Head of caudate nucleus (tissue), 42 donors: ENCODE data around the gene UNC13B.

ENCODE experiments used
- DNase-seq, 42 donors: peaks; one replicate each; pipeline versions ENCODE4 v3.0.0 to v3.0.0-alpha.2; 2020 to 2021; ENCODE audit warnings: mixed read lengths in 7 of 42
- intact Hi-C: fragments of 100-400 bp; cut with DNase I; formaldehyde crosslinking; loops from one replicate; pipeline ENCODE4 v1.15.0; 2022

UNC13B gene

DNA sequence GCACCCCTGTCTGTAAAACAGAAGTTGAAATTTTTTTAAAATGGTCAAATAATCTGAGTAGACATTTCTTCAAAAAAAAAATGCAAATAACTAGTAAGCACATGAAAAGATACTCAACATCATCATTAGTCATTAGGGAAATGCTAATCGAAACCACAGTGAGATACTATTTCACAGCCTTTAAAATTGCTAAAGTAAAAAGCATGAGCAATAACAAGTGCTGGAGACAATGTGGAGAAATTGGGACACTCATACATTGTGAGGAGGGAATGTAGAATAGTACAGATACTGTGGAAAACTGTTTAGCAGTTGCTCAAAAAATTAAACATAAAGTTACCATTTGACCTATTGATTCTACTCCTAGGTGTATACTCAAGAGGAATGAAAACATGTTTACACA is 269.7 kb downstream of the UNC13B start:
- no peak for DNase-seq
- intact Hi-C loops, result no loop called here

DNA sequence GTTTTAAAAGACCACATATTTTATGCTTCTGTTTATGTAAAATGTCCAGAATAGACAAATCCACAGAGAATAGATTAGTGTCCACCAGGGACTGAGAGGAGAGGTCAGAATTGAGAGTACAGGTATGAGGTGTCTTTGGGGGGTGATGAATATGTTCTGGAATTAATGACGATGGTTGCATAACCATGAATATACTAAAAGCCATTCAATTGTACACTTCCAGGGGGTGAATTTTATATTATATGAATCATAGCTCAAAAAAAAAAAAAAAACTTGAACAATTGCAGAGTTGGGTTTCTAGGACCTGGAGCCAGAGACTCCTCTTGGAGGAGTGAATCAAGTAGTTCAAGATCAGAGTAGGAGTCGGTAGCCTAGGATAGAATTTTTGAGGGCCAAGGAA is 270.3 kb downstream of the UNC13B start:
- no peak for DNase-seq
- intact Hi-C loops, result no loop called here

DNA sequence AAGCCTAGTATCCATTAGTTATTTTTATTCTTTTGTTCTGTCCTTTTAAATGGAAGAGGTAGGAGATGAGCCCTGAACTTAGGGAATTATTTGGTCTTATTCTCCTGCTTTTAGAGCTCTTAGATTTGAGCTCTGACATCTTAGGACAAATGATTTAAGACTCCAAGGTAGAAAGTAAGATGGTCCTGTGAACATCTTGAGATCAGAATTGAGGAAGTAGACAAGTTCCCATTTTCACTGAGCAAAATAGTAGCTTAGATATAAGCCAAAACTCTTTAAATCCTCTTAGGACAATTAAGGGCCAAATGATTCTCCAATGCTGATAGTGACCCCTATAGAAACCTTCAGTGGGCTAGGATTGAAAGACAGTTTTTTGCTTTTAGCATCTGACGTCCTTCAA is 275.1 kb downstream of the UNC13B start:
- intact Hi-C loops, result no loop called here
- DNase-seq, result no peak

DNA sequence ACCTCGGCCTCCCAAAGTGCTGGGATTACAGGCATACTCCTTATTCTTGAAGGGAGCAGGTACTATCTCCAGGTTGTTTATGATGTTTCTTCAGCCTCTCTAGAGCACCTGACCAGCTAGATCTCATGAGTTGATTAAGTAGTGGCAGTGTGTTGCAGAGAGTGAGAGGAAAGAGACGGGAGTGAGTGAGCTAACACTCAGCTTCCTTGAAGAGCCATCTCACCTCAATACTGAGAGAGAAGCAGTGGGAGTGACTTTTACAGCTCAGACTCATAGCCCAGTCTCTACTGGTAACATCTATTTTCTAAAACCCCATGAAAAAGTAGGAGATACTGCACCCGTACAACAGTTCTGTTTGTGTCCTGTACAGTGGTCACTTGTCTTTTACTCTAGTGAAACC is 284.2 kb downstream of the UNC13B start:
- intact Hi-C loops, result no loop called here
- DNase-seq, result no peak

DNA sequence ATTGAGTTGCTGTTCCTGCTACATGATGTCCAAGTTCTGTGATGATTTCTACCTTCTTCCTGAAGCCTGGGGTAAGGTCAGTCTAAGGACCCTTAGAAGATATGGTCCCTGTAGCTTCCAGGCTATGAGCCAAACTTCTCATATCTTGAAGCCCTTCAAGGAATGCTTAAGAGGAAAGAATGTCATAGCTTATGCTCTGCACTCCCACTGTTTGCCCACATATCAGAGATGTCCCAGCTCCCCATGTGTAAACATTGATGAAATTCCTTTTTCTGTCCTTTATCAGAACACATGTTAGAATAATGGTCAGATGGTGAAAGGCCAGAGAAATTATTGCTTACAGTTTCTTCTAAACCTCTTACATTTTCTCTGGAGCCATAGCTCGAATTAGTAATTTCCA is 286.7 kb downstream of the UNC13B start:
- intact Hi-C loops, result no loop called here
- DNase-seq, result no peak

DNA sequence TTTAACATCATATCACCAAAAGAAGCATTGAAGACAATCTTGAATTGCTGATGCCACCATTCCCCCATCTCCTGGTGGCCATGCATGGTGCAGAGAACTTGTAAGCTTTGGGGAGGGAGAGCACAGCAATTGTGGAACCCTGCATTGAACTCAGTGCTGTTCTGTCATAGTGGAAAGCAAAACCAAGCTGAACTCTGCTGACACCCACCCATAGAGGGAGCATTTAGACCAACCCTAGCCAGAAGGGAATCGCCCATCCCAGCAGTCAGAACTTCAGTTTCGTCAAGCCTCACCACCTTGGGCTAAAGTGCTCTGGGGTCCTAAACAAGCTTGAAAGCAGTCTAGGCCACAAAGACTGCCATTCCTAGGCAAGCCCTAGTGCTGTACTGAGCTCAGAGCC is 290.7 kb downstream of the UNC13B start:
- DNase-seq, result no peak

DNA sequence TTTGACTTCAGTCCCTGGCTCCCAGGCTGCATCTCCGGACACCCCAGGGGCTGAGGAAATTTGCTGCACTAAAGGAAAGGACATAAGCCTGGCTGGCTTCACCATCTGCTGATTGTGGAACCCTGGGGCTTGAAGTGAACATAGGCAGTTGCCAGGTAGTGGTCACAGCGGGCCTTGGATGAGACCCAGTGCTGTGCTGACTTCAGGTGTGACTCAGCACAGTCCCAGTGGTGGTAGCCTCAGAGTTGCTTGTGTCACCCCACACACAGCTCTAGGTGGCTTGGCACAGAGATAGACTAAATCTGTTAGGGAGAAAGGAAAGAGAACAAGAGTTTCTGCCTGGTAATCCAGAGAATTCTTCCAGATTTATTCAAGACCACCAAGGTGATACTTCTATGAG is 292.0 kb downstream of the UNC13B start:
- intact Hi-C loops, result no loop called here
- no peak for DNase-seq

More for the DNA sequence above, 290.7 kb downstream of the UNC13B start:
- intact Hi-C loops, result no loop called here
